Measurements from ENCODE around the gene BABAM2.
A peak's percentile ranks its signal among the peaks of the same experiment; 100 is the strongest.
"Not testable (repeated sequence)": the region's sequence is repeated elsewhere in the genome, so short reads cannot be mapped to it uniquely, and the experiment has no call there.

BABAM2 gene

DNA sequence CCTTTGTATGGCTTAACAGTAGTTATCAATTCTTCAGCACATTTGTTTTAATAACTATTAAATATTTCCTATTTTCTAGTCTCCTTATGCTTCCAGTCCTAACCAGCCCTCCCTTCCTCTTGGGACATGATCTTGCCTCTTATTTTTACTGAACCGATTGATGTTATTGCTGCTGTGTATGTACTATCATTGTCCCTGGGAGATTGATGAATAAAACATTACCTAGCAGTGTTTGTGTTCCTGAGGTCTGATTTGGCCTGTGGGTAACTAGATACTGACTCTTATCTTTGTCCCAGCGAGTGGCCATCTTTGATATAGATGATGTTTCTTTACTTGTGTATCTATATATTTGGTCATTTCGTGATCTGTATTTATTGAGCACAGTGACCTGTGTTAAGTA is 192.9 kb downstream of the BABAM2 start:
- no peak for FAIRE-seq

DNA sequence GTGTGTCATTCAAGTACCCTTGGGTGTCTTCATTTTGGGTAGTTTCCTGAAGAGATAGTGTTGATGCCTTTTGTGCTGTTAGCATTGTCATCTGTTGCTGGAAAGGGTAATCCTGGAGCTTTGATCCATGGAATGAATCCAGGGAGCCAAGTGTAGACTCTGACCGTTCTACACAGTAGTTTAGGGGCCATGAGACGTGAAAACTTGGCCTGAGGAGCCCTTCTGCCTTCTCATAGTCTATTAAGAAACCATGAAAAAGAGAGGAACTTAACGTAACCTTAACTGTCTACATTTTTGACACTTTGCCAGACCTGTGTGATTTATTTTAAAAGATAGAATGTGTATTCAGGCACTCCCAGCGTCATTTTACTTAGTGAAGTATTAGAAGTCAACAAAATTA is 194.0 kb downstream of the BABAM2 start:
- no peak for FAIRE-seq

DNA sequence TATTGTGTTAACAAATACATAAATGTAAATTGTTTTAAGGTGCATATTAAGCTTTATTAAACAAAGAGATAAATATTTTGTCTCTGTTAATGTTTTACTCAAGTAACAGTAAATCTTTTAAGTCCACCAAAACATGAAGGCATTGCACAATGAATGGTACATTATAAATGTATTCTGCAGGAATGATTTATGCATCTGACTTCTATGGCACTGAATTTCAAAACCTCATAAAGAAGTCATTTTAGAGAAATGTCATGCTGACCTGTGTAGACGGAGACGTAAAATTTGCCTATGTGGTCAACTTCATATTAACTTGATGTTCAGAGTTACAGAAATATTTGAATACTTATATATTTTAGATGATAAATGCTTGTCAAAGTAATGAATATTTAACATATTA is 194.7 kb downstream of the BABAM2 start:
- peak; percentile 41 for FAIRE-seq

DNA sequence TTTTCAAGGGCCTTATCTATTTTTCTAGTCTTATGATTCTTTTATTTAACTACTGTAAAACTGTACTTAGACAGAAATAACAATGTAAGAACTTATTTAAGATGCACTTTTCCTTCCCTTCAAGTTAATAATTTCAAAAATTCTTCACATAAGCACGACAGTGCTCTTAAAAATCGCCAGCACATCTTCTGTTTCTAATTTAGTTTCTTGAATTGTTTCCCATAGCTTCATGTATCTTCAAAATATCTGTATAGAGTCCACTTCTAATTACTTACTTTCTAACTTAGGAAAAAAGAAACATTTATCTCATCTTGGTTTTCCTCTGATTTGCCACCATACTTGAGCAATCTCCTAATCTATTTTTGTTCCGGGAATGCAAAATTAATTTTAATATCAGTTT is 196.1 kb downstream of the BABAM2 start:
- no peak for FAIRE-seq

DNA sequence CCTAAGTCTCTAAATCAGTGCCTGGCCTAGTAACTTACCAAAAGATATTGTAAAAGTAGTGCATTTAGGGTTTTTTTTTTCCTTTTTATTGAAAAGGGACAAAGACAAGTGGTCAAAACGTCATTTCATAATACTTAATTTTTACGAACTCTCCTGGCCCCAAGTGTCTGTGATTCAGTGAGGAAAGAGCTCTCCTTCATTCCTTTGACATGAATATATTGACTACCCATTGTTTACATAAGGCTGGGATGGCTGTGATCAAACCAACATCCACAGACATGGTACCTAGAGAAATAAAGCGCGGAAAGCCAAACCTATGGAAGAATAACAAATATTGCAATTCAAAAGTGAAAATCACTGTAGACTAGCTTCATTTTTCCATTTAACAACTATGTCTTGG is 198.4 kb downstream of the BABAM2 start:
- FAIRE-seq, result no peak

DNA sequence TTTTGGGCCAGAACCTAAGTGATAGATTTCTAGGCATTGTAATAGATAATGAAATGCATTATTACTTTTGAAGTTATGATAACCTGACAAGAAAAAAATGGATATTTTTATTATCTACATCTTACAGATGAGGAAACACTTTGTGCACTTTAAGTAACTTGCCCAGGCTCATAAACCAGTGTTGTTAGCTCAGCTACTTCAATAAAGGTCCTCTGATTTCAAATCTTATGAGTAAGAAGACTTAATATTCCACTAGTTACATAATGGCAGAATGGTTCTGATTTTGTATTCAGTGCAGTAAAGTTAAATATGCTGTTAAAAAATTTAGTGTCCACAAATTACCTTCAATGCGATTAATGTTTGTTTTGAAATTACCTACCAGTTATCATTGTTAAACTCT is 199.0 kb downstream of the BABAM2 start:
- FAIRE-seq, result peak; percentile 36

DNA sequence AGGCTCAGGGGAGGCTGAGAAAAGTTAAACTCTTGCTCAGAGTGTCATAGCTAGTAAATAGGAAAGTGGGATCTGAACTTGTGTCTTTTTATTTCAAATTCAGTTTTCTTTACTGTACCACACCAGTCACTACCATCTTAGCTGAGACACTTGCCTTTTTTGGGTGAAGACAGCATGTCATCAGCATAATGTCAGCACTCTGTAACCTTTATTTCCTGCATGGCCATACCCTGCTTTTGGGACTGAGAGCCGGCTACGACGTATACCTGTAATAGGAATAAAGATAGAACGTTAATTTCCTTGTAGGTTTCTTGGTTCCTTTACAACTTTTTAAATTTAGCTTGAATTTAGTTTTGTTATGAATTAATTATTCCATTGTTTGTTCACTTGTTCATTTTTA is 202.8 kb downstream of the BABAM2 start:
- FAIRE-seq, result no peak

DNA sequence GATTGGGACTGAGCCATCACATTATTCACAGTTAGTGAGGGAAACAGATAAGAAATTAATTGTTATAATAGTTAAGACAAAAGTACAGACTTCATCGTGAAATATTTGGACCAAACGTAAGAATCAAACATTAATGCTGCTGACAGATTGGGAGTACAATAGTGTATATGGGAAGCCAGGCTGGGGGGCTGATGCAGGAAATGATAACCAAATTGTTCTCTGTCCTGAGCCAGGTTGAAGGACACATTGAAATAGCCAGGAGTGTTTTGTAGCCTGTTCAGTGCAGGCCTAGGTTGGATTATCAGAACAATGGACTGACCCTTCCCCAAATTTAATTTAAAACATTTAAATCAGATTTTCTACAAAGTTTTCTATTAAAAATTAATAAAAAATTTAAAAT is 203.2 kb downstream of the BABAM2 start:
- FAIRE-seq, result peak; percentile 9

DNA sequence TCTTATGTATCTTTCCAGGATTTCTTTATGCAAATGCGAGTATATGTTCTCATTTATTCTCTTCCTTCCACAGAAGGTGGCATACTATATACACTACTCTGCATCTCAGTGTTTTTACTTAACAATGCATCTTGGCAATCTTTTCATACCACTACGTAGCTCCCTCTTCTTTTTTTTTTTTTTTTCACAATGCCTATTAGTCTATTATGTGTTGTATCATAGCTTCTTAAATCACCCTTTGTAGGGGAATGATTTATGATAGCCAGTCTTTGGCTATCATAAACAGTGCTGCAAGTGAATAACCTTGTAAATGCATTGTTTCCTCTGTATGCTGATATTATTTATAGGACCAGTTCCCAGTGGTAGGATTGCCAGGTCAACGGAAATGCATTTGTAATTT is 204.2 kb downstream of the BABAM2 start:
- FAIRE-seq, result no peak

DNA sequence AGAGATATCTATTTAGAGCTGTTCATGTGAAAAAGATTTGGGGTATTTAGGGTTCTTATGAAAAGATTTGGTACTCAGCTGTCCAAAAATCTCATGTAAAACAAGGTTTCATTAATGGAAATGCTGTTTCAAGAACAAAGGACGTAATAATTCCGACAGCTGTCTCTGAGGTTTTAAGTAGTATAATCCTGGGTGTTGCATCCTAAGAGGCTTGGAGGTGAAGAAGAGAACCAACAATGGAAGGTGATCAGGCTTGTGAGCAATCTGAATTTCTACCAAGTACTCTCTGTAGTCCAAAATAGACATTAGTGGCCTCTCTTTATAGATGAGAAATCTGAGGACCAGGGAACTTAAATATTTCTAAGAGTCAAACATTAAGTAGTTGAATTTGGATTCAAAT is 205.1 kb downstream of the BABAM2 start:
- no peak for FAIRE-seq

DNA sequence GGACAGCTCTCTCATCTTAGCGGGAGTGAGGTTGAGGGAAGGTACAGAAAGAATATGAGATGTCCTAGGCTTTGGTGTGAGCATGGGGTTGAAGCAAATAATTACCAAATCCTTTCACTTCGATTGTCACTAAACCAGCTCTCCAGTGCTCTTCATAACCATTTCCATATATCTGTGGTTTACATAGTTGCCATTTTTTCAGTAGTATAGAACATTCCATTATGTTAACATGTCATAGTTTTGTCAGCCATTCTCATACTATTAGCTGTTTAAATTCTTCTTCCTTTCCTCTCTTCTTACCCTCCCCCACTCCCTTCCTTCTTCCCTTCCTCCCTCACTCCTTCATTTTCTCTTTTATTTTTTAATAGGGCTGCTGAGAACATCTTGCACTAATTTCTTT is 205.9 kb downstream of the BABAM2 start:
- FAIRE-seq, result no peak

DNA sequence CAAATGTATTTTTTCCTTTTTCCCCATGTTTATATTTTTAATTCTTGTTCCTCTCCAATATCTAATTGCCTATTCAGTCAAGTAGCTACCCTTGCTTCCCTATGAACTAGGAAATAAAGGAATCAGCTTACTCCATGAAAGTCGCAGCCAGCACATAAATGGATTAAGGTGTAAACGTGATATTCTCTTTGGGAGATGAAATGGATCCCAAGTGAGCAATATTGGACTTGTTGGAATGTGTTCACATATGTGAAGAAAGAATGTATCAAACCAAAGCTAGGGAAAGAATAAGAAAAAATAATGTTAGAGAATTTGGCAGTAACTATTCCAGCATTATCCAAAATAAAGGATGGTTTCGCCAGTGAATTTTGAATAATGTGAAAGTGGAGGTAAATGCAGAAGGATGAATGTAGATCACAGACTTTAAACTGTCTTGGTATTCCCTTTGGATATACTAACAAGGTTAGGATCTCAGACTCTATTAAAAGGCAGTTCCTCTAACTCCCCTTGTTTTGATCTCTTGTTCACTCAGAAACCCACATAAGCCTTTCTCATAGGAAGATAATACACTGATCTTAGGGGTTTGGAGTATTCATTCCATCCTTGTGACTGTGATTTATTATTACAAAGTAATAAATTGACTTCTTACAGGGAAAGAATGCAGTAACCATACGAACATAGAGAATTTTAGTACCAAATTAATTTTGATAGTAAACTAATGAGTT is 208.1 kb downstream of the BABAM2 start:
- no peak for FAIRE-seq

DNA sequence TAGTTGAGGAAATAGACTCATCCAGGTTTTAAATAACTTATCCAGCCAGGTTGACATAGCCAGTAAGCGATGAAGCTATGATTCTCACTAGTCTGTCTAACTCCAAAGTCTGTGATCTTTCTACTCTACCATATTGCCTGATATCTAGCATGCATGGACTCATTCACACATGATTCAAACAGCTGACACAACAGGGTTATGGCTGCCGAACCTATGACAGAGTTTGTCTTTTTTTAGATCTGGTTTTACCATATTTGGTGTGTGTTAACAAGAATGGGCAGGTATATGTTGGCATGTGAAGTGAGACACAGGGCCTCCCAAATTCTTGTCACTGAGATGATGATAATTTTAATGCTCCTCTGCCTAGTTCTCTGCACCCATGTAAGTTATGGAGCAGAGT is 210.6 kb downstream of the BABAM2 start:
- FAIRE-seq, result no peak

DNA sequence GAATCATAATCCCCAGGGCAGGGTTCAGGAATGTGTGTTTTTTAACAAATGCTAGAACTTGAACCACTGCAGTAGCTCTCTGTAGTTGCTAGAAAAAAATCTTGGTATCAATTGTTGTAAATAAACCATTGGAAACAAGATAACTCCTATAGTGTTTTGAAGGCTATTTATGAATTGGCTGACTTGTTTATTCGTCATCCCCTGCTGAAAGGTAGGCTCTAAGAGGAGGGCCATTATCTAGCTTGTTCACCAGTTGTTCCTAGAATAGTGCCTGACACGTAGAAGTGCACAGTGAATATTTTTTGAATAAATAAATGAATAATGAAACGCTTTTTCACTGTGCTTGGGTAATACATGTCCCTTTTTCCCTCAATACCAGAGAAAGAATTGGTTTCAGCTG is 211.4 kb downstream of the BABAM2 start:
- FAIRE-seq, result no peak

DNA sequence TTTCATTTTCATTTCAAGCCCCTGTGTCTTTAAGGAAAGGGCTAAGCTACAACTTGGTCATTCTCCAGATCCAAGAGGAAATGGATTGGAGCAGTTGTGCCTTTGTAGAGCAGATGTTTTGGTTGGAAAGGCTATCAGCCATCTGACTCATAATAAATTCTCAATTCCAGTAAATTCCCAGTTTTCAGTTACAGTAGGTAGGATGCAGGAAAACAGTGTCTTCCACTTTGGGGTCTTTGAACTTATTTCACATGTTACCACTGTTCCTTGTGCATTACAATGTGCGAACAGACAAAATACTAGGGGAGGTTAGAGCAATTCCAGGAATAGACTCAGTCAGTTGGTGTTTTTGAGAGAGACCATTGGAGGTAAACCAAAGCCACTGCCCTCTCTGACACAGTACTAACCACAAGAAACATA is 211.9 kb downstream of the BABAM2 start:
- FAIRE-seq, result no peak

DNA sequence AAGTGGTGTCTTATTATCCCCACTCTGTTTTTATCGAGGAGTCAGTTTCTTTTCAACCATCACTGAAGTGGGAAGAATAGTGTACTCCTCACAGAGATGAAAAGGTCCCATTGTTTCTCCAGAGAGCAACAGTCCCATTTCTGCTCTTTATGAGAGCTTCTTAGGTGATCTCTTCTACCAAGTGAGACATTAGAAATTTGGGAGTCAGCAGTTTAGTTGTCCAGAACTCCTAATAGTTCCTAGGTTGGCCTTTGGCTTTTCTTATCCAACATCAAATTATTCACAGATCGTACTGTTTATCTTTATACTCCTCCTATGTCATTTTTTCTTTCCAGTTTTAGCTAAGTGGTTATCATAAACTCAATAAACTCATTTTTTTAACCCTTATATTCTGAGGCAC is 213.1 kb downstream of the BABAM2 start:
- FAIRE-seq, result no peak

DNA sequence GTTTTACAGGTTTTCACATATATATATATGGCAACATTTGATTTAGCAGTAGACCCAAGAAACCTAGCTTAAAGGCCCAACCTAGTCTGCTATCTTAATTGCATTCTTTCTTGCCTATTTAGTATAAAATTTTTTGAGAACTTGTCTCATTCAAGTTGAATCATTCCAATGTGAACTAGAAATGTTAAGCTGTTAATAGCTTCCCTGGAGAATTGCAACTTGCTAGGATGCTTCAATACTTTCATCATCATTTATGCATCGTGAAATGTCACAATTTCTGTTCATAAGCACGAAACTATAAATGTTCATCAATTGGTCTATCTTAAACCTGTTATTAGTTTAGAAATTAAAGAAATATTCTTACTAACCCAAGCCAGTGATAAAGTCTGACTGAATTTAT is 217.6 kb downstream of the BABAM2 start:
- no peak for FAIRE-seq

DNA sequence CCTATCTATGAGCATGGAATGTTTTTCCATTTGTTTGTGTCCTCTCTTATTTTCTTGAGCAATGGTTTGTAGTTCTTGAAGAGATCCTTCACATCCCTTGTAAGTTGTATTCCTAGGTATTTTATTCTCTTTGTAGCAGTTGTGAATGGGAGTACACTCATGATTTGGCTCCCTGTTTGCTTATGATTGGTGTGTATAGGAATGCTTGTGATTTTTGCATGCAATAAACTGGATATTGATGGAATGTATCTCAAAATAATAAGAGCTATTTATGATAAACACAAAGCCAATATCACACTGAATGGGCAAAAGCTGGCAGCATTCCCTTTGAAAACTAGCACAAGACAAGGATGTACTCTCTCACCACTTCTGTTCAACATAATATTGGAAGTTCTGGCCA is 223.2 kb downstream of the BABAM2 start:
- FAIRE-seq, result not testable (repeated sequence)

DNA sequence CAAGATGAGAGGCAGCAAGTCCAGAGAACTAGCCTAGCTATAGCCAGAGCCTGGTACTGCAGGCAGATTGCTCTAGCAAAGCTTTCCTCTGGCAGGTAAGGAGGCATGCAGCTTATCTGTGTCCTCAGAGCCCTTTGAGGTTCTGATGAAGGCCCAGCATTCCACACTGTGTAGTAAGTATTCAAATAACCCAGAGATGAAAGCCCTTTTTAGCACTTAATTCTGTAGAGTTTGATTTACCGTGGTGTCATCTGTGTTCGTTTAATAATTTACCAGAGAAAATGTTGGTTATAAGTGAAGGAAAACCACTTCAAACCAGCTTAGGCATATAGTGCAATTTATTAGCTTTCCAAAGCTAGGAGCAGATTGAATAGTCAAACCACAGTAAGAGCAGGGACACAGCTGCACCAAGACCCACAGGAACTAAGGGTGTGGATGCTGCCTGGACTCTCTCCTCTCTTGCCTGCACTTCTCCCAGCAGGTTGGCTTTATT is 226.6 kb downstream of the BABAM2 start:
- FAIRE-seq, result peak; percentile 49

DNA sequence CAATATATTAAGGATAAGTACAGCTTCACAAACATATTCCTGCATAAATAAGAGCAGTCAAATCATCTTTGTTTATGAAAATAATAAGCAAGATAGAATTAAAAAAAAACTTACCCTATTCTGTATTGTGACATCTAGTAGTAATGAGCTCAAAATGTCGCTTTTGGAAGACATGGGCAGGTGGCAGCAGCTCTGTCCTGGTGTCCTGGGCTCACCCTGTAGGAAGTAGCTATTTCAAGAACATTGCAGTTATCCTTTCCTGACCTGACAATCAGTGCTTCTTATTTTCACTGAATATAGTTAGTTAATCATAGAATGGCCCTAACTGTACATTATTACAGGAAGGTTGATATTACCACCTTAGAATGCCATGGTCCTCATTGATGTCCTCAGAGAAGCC is 229.1 kb downstream of the BABAM2 start:
- FAIRE-seq, result no peak

DNA sequence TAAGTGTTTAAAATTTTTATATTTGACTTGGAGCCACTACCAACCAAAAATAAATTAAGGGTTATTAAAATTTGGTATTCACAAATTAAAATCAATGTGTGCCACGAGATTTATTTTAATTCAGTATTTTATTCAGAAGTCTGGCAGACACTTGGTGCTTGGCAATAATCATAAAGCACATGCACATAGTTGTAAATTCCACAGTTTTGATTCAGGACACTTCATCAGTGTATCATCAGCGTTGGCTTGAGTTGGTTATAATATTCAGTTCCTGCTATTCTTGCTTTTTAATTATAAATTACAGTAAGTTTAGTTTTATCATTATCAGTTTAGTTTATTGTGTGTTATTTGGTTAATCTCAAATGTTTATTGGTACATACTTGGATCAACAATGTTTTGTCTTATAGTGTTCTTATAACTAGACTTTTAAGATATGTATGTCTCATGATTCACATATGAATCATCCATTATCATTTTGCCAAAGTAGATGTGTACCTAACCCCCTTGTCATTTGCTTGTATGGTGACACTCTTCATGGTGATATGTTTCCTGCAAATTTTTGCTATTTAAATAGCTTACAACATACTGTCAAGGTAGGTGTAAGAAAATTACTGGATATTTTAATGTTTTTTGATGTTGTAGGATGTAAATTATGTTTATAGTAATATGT is 237.9 kb downstream of the BABAM2 start:
- no peak for FAIRE-seq

DNA sequence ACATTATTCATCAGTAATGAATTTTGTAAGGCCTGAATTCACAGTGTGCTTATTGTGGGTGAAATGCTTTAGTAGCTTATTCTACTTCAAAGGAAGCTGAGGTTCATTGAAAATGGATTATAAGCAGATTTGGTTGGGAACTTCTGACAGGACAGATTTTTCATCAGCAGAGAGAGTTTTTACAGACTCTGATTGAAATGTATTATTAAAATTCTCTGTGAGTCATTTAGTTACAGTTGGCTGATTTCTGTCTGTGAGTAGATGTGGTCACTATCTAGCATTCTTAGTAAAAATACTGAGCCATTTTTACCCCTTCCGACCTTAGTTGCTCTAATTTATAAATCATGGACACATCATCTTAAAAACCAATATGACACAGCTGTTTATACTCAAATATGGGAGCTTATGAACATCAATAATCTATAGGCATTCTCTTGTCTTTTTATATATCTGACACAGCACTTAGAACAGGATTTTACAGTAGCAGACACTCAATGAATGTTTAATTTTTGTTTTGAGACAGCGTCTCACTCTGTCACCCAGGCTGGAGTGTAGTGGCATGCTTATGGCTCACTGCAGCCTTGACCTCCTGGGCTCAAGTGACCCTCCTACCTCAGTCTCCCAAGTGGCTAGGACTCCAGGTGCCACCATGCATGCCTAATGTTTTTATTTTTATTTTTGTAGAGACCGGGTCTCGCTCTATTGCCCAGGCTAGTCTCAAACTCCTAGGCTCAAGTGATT is 239.6 kb downstream of the BABAM2 start:
- no peak for FAIRE-seq

DNA sequence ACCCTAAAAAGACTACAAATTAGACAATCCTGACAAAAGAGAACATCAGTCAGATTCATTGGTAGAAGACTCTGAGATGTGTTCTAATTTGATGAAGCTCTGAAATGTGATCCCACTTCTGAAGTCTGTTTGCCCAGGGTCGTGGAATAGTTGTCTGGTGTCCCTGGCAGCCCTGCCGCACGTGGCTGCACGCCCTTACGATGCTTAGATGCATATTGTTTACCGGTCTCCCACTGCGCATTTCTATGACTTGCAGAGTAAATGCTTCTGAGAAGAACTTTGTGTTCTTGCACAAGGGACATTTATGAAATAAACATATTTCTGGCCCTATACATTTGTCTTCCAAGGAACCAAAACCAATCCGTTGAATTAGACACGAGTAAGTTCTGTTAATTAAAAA is 243.2 kb downstream of the BABAM2 start:
- FAIRE-seq, result no peak

DNA sequence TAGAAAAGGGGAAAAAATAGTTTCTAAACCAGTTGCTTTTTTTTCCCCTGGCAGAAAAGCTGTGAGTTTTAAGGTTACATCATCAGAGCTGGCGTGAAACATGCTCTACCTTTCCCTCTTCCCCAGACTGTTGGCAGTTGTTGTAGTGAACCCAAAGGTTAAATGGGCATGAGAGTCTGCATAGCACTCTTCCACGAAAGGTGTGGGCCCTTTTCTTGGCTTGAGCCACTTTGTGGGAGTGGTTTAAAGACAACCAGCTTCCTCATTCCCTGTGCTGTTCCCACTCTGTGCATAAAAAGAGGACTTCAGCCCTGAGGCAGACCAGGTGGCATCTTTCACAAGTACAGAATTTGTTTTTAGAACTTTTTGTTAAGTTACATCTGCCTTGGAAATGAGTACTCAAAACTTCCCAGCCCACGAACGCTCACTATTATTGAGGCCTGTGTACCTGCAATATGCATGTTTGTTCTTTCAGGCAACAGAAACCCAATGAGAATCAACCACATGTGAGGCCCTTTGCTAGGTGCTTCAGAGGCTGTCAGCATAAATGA is 243.8 kb downstream of the BABAM2 start:
- FAIRE-seq, result no peak

All from islet of Langerhans (tissue), 1 donor.